Glutamatergic neuron (in vitro differentiated cells): ENCODE results near the gene PLD1. TPM values are rescaled to one million over a fixed set of nuclear protein-coding genes. Genes with fewer than 3 reads are reported as not detected.
"Not testable (repeated sequence)": the region's sequence is repeated elsewhere in the genome, so short reads cannot be mapped to it uniquely, and the experiment has no call there.

Experiments
- DNase-seq: peaks from one replicate; pipeline ENCODE4 v3.0.0; 2022
- H3K27ac Mint-ChIP-seq: one replicate; pipeline ENCODE4 v1.8.0; 2020; ENCODE audit warnings: mild to moderate bottlenecking, mixed read lengths, inconsistent platforms; ENCODE audit not compliant: unreplicated experiment
- H3K27me3 Mint-ChIP-seq: one replicate; pipeline ENCODE4 v1.8.0; 2020; ENCODE audit warnings: mild to moderate bottlenecking, moderate library complexity, mixed read lengths, inconsistent platforms; ENCODE audit not compliant: unreplicated experiment
- H3K36me3 Mint-ChIP-seq: one replicate; pipeline ENCODE4 v1.8.0; 2020; ENCODE audit warnings: mild to moderate bottlenecking, mixed read lengths, inconsistent platforms; ENCODE audit not compliant: unreplicated experiment
- H3K4me1 Mint-ChIP-seq: one replicate; pipeline ENCODE4 v1.8.0; 2020; ENCODE audit warnings: mild to moderate bottlenecking, low read depth, mixed read lengths, inconsistent platforms; ENCODE audit not compliant: unreplicated experiment
- H3K4me3 Mint-ChIP-seq: one replicate; pipeline ENCODE4 v1.8.0; 2020; ENCODE audit warnings: mild to moderate bottlenecking, mixed read lengths, inconsistent platforms; ENCODE audit not compliant: unreplicated experiment
- H3K9me3 Mint-ChIP-seq: one replicate; pipeline ENCODE4 v1.8.0; 2020; ENCODE audit warnings: mild to moderate bottlenecking, moderate library complexity, mixed read lengths, inconsistent platforms; ENCODE audit not compliant: unreplicated experiment
- CTCF ChIP-seq: fragments of 200-600 bp; sonication (generic); IDR thresholded peaks from one replicate; pipeline ENCODE4 v1.5.0; 2021; ENCODE audit not compliant: partially characterized antibody, unreplicated experiment
- total RNA-seq: library from RNA; stranded (reverse); fragmentation: NEBNext Ultra II Directional; extraction: Animal tissue kit (Norgen Biotek cat#: 25700); gene quantifications from one replicate; pipeline ENCODE4 v1.2.1, GENCODE V29; 2021; ENCODE audit not compliant: unreplicated experiment

The PLD1 gene
- total RNA-seq, 1 donor from 2014 or later = 0.61 TPM

GRCh38 chr3:171566803-171567422, 243.4 kb downstream of the PLD1 start:
- Mint-ChIP-seq H3K36me3 (no peaks in the 10 kb centered on the region), H3K4me3 (no peak overlapping the region), H3K27me3 (no peaks in the 10 kb centered on the region), H3K4me1 (peaks cover 1% of the 10 kb centered on the region), H3K27ac (no peak overlapping the region), H3K9me3 (no peaks in the 10 kb centered on the region)
- DNase-seq = no peak
- TF ChIP-seq CTCF = peak; percentile 86

GRCh38 chr3:171565481-171566058, 244.7 kb downstream of the PLD1 start:
- Mint-ChIP-seq H3K9me3 (no peaks in the 10 kb centered on the region), H3K27me3 (no peaks in the 10 kb centered on the region), H3K4me1 (peaks cover 1% of the 10 kb centered on the region), H3K27ac (no peak overlapping the region), H3K36me3 (no peaks in the 10 kb centered on the region), H3K4me3 (no peak overlapping the region)
- DNase-seq = no peak
- no peak for TF ChIP-seq CTCF

GRCh38 chr3:171564748-171565480, 245.4 kb downstream of the PLD1 start:
- no peak for DNase-seq
- no peaks in the 10 kb centered on the region for H3K36me3 Mint-ChIP-seq
- TF ChIP-seq CTCF = no peak
- H3K9me3 Mint-ChIP-seq = no peaks in the 10 kb centered on the region
- H3K27me3 Mint-ChIP-seq = no peaks in the 10 kb centered on the region
- no peak overlapping the region for H3K27ac Mint-ChIP-seq
- H3K4me3 Mint-ChIP-seq = no peak overlapping the region
- H3K4me1 Mint-ChIP-seq = peaks cover 1% of the 10 kb centered on the region

GRCh38 chr3:171563298-171563697, 247.0 kb downstream of the PLD1 start:
- Mint-ChIP-seq H3K27ac (no peak overlapping the region), H3K27me3 (no peaks in the 10 kb centered on the region), H3K4me1 (no peaks in the 10 kb centered on the region), H3K4me3 (no peak overlapping the region), H3K9me3 (no peaks in the 10 kb centered on the region), H3K36me3 (no peaks in the 10 kb centered on the region)
- TF ChIP-seq CTCF = no peak
- DNase-seq = no peak

GRCh38 chr3:171562459-171562858, 247.8 kb downstream of the PLD1 start:
- not testable (repeated sequence) for H3K4me1 Mint-ChIP-seq, H3K4me3 Mint-ChIP-seq, DNase-seq, H3K27ac Mint-ChIP-seq, H3K9me3 Mint-ChIP-seq, H3K27me3 Mint-ChIP-seq, H3K36me3 Mint-ChIP-seq
